SH-SY5Y (cell line): ENCODE measurements around the gene TRIO.

Source experiments
- GATA2 ChIP-seq: IDR thresholded peaks from 2 replicates; pipeline ENCODE4 v1.6.1; 2011; ENCODE audit warnings: mild to moderate bottlenecking, low read depth, low read length
- GATA3 ChIP-seq: IDR thresholded peaks from 2 replicates; pipeline ENCODE4 v1.6.1; 2011; ENCODE audit warnings: low read depth, mild to moderate bottlenecking, low read length, moderate library complexity

DNA sequence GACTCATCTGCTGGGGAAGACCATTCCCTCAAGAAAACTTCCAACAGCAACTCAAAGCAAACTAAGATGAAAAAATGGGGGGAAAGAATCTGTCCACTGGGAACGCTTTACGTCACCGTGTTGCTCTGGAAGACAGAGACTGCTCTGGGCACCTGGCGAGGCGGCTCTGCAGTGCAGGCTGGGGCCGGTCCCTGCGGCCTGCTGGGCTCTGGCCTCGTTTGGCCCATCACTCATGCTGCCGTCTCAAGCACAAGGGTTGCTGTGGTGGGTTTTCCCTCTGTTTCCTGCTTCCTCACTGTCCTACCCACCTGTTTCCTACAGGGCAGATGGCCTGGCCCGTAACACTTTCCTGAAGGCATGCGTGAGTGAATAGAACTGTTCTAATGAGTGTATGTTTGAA lies 345.6 kb downstream of the TRIO start:
- TF ChIP-seq GATA2: no peak
- TF ChIP-seq GATA3: no peak
